HG02852 (cell line): Measurements from ENCODE around the gene PPP1R12A.
A peak's percentile ranks its signal among the peaks of the same experiment; 100 is the strongest.

Source experiments
- ATAC-seq: cut with Tn5 transposase; IDR thresholded peaks from one replicate; pipeline ENCODE4 v1.9.1; 2021; ENCODE audit warnings: mild to moderate bottlenecking, moderate library complexity; ENCODE audit not compliant: unreplicated experiment

PPP1R12A gene

GRCh38 chr12:79773896-79774295 lies 161.0 kb downstream of the PPP1R12A start:
- ATAC-seq = no peak

- ATAC-seq = no peak
These were observed 164.9 kb downstream of the PPP1R12A start for GRCh38 chr12:79769860-79770485.

- ATAC-seq = no peak
These were observed 165.6 kb downstream of the PPP1R12A start for GRCh38 chr12:79769189-79769859.

- no peak for ATAC-seq
These were observed 168.0 kb downstream of the PPP1R12A start for GRCh38 chr12:79766705-79767464.

GRCh38 chr12:79765157-79765556 lies 169.7 kb downstream of the PPP1R12A start:
- ATAC-seq = no peak

GRCh38 chr12:79764641-79765040 lies 170.3 kb downstream of the PPP1R12A start:
- ATAC-seq = no peak

- ATAC-seq = no peak
These were observed 171.0 kb downstream of the PPP1R12A start for GRCh38 chr12:79763766-79764452.

- no peak for ATAC-seq
These were observed 173.6 kb downstream of the PPP1R12A start for GRCh38 chr12:79761341-79761740.

- no peak for ATAC-seq
These were observed 187.6 kb downstream of the PPP1R12A start for GRCh38 chr12:79747274-79747673.

GRCh38 chr12:79737875-79738718 lies 196.8 kb downstream of the PPP1R12A start:
- ATAC-seq = peak; percentile 81

- ATAC-seq = no peak
These were observed 202.3 kb downstream of the PPP1R12A start for GRCh38 chr12:79732638-79733037.

- ATAC-seq = no peak
These were observed 208.9 kb downstream of the PPP1R12A start for GRCh38 chr12:79725987-79726386.
